Measurements from ENCODE around the gene CDH13.

The CDH13 gene

GRCh38 chr16:83833921-83834320, 1207.2 kb downstream of the CDH13 start:
- Histone ChIP-seq H3K27me3 (replicated peaks; ENCODE audit: insufficient read depth, low read length) (no peaks in the 10 kb centered on the region), H3K79me2 (ENCODE audit: low read length) (no peaks in the 10 kb centered on the region), H3K4me3 (ENCODE audit: low read length) (no peak overlapping the region), H3K4me2 (ENCODE audit: low read depth, low read length) (no peak overlapping the region), H2AFZ (ENCODE audit: low read length) (no peak overlapping the region), H3K27ac (ENCODE audit: low read length) (no peak overlapping the region), H4K20me1 (ENCODE audit: insufficient read depth, low read length) (no peaks in the 10 kb centered on the region), H3K36me3 (replicated peaks; ENCODE audit: insufficient read depth, low read length) (no peaks in the 10 kb centered on the region), H3K9me3 (replicated peaks; ENCODE audit: insufficient read depth, low read length) (no peaks in the 10 kb centered on the region), H3K9me2 (replicated peaks; ENCODE audit: insufficient read depth, low read length) (no peaks in the 10 kb centered on the region), H3K9ac (ENCODE audit: low read length) (no peak overlapping the region), H3F3A (ENCODE audit: insufficient read depth, low read length) (no peaks in the 10 kb centered on the region), H3K4me1 (ENCODE audit: low read length) (no peaks in the 10 kb centered on the region)
- DNase-seq: no peak
- TF ChIP-seq EZH2 (optimal IDR thresholded peaks at IDR 0.05; ENCODE audit: low read depth, low read length) (no peak), EZH2phosphoT487 (IDR thresholded peaks at IDR 0.05; ENCODE audit: low read length) (no peak)
- TF ChIP-seq, protein P1, sequence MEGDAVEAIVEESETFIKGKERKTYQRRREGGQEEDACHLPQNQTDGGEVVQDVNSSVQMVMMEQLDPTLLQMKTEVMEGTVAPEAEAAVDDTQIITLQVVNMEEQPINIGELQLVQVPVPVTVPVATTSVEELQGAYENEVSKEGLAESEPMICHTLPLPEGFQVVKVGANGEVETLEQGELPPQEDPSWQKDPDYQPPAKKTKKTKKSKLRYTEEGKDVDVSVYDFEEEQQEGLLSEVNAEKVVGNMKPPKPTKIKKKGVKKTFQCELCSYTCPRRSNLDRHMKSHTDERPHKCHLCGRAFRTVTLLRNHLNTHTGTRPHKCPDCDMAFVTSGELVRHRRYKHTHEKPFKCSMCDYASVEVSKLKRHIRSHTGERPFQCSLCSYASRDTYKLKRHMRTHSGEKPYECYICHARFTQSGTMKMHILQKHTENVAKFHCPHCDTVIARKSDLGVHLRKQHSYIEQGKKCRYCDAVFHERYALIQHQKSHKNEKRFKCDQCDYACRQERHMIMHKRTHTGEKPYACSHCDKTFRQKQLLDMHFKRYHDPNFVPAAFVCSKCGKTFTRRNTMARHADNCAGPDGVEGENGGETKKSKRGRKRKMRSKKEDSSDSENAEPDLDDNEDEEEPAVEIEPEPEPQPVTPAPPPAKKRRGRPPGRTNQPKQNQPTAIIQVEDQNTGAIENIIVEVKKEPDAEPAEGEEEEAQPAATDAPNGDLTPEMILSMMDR (IDR thresholded peaks at IDR 0.05; ENCODE audit: low read length): no peak

DNA sequence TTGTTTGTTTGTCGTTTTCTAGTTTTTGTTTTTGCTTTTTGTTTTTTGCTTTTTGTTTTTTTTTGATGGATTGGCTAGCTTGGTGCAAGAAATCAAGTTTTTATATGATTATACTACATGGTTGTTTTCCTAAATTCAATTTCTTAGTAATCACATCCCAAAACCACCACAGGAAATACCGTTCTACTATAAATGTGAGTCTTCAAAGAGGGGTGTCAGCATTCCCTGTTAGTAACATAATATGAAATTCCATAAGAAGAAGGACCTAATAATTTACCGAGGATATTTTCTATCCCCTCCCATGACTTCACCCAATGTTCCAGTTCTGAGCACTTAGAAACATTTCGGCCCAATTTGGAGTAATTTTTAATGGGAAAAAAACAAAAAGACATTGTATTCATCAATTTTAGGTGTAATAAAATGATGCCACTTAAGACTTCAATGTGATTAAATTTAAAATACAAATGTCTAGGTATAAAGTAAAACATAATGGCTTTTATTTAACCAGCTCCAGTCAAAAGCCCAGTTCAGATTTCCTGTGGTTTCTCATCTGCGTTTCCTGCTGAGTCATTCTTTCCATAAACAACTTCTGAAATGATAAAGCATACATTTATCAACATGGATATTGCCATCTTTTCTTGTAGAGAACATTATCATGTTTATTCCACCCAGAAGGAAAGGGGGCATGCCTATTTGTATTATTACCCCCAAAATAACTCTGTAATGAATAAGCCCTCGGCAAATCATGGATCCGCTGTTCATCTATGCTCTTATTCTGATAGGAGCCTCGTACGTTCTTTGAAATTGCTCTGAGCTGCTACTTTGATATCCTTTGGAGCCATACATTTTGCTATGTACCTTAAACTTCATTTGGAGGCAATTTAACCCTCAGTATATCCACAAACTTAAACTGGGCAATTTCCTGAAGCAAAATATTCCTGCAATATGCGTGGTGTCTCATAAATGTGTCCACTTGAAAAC, 1209.1 kb downstream of the CDH13 start:
- Histone ChIP-seq H3F3A (ENCODE audit: insufficient read depth, low read length) (no peaks in the 10 kb centered on the region), H3K9ac (ENCODE audit: low read length) (no peak overlapping the region), H3K9me3 (replicated peaks; ENCODE audit: insufficient read depth, low read length) (no peaks in the 10 kb centered on the region), H3K9me2 (replicated peaks; ENCODE audit: insufficient read depth, low read length) (no peaks in the 10 kb centered on the region), H3K4me3 (ENCODE audit: low read length) (no peak overlapping the region), H3K27me3 (replicated peaks; ENCODE audit: insufficient read depth, low read length) (no peaks in the 10 kb centered on the region), H3K79me2 (ENCODE audit: low read length) (no peaks in the 10 kb centered on the region), H4K20me1 (ENCODE audit: insufficient read depth, low read length) (no peaks in the 10 kb centered on the region), H2AFZ (ENCODE audit: low read length) (no peak overlapping the region), H3K27ac (ENCODE audit: low read length) (no peak overlapping the region), H3K4me1 (ENCODE audit: low read length) (no peaks in the 10 kb centered on the region), H3K36me3 (replicated peaks; ENCODE audit: insufficient read depth, low read length) (no peaks in the 10 kb centered on the region), H3K4me2 (ENCODE audit: low read depth, low read length) (no peak overlapping the region)
- no peak for DNase-seq
- TF ChIP-seq EZH2phosphoT487 (IDR thresholded peaks at IDR 0.05; ENCODE audit: low read length) (no peak), EZH2 (optimal IDR thresholded peaks at IDR 0.05; ENCODE audit: low read depth, low read length) (no peak)
- TF ChIP-seq, protein P1 (IDR thresholded peaks at IDR 0.05; ENCODE audit: low read length): no peak

DNA sequence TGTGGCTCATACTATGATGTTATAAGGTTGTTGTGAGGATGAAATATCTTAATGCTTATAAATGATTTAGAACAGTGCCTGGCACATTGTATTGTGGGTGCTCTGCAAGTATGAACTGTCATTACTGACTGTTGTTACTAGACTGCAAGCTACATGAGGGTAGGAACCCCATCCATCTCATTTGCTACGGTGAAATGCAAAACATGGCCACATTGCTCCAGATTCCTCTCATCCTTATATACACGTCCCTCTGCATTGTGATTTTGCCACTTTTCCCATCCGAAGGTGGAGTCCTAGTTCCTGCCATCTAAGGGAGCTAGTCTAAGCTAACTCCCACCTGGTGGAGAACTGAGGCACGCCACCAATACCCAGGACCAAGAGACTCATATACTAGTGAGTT, 1210.8 kb downstream of the CDH13 start:
- no peak for DNase-seq
- no peaks in the 10 kb centered on the region for H3K4me1 ChIP-seq (ENCODE audit: low read length)
- H4K20me1 ChIP-seq (ENCODE audit: insufficient read depth, low read length): no peaks in the 10 kb centered on the region
- no peaks in the 10 kb centered on the region for H3K9me2 ChIP-seq (replicated peaks; ENCODE audit: insufficient read depth, low read length)
- H3K9me3 ChIP-seq (replicated peaks; ENCODE audit: insufficient read depth, low read length): no peaks in the 10 kb centered on the region
- no peak overlapping the region for H3K4me2 ChIP-seq (ENCODE audit: low read depth, low read length)
- no peaks in the 10 kb centered on the region for H3K79me2 ChIP-seq (ENCODE audit: low read length)
- no peaks in the 10 kb centered on the region for H3K27me3 ChIP-seq (replicated peaks; ENCODE audit: insufficient read depth, low read length)
- H3K27ac ChIP-seq (ENCODE audit: low read length): no peak overlapping the region
- H3F3A ChIP-seq (ENCODE audit: insufficient read depth, low read length): no peaks in the 10 kb centered on the region
- no peak overlapping the region for H2AFZ ChIP-seq (ENCODE audit: low read length)
- TF ChIP-seq EZH2 (optimal IDR thresholded peaks at IDR 0.05; ENCODE audit: low read depth, low read length): no peak
- TF ChIP-seq, protein P1 (IDR thresholded peaks at IDR 0.05; ENCODE audit: low read length): no peak
- no peak for TF ChIP-seq EZH2phosphoT487 (IDR thresholded peaks at IDR 0.05; ENCODE audit: low read length)
- no peak overlapping the region for H3K9ac ChIP-seq (ENCODE audit: low read length)
- H3K36me3 ChIP-seq (replicated peaks; ENCODE audit: insufficient read depth, low read length): no peaks in the 10 kb centered on the region
- H3K4me3 ChIP-seq (ENCODE audit: low read length): no peak overlapping the region
